PC-3 (cell line): ENCODE measurements around the gene CNBD2. TPM values are rescaled to one million over a fixed set of nuclear protein-coding genes. Genes with fewer than 3 reads are reported as not detected.

ENCODE experiments used
- ATAC-seq: fragments of 200-7000 bp; cut with Tn5 transposase; 2 replicates; pipeline ENCODE4 v1.9.1; 2020; ENCODE audit warnings: mild to moderate bottlenecking, moderate library complexity
- BruUV-seq: library from RNA; stranded (reverse); fragments of 400-500 nt; replicated peaks from 2 replicates; lab custom pipeline; 2021; lab: Mats Ljungman, UMichigan
- CTCF ChIA-PET: fragments of 300-600 bp; sonication (Branson Sonifier 250); formaldehyde crosslinking; loops from one replicate; lab custom pipeline; 2022; ENCODE audit warnings: antibody characterized with exemption; lab: Charles Lee
- POLR2A ChIA-PET: fragments of 300-600 bp; sonication (Branson Sonifier 250); formaldehyde crosslinking; loops from one replicate; lab custom pipeline; 2022; ENCODE audit warnings: antibody characterized with exemption; ENCODE audit not compliant: unreplicated experiment; lab: Charles Lee
- DNase-seq: peaks from one replicate; pipeline ENCODE4 v3.0.0-alpha.2; 2015
- H2AFZ ChIP-seq: fragments of 300-600 bp; sonication (generic); 2 replicates; pipeline ENCODE4 v1.6.0; 2016; ENCODE audit warnings: antibody characterized with exemption, low read length
- H3F3A ChIP-seq: fragments of 300-600 bp; sonication (generic); one replicate; pipeline ENCODE4 v1.6.0; 2017; ENCODE audit warnings: antibody characterized with exemption, low read length, control low read depth, mild to moderate bottlenecking; ENCODE audit not compliant: unreplicated experiment
- H3K27ac ChIP-seq: fragments of 300-600 bp; sonication (generic); 2 replicates; pipeline ENCODE4 v1.5.1; 2016; ENCODE audit warnings: mild to moderate bottlenecking, low read length
- H3K27me3 ChIP-seq: fragments of 300-600 bp; sonication (generic); 2 replicates; pipeline ENCODE4 v1.6.1; 2016; ENCODE audit warnings: low read length, mixed read lengths
- H3K36me3 ChIP-seq: fragments of 300-600 bp; sonication (generic); 2 replicates; pipeline ENCODE4 v1.6.1; 2016; ENCODE audit warnings: low read depth, mixed run types, low read length, mixed read lengths
- H3K4me1 ChIP-seq: fragments of 300-600 bp; sonication (generic); 2 replicates; pipeline ENCODE4 v1.5.1; 2016; ENCODE audit warnings: low read length; ENCODE audit not compliant: insufficient read depth
- H3K4me2 ChIP-seq: fragments of 300-600 bp; sonication (generic); 2 replicates; pipeline ENCODE4 v1.6.0; 2016; ENCODE audit warnings: low read length
- H3K4me3 ChIP-seq: fragments of 300-600 bp; sonication (generic); 2 replicates; pipeline ENCODE4 v1.5.1; 2016; ENCODE audit warnings: mild to moderate bottlenecking, low read length, mixed read lengths
- H3K79me2 ChIP-seq: fragments of 300-600 bp; sonication (generic); 2 replicates; pipeline ENCODE4 v1.6.1; 2017; ENCODE audit warnings: low read length, mixed read lengths
- H3K9ac ChIP-seq: fragments of 300-600 bp; sonication (generic); 2 replicates; pipeline ENCODE4 v1.6.0; 2016; ENCODE audit warnings: mild to moderate bottlenecking, low read length
- H3K9me2 ChIP-seq: fragments of 300-600 bp; sonication (generic); replicated peaks from 2 replicates; pipeline ENCODE4 v1.6.1; 2016; ENCODE audit warnings: mixed run types, low read length, mixed read lengths
- H3K9me3 ChIP-seq: fragments of 300-600 bp; sonication (generic); 2 replicates; pipeline ENCODE4 v1.6.1; 2016; ENCODE audit warnings: low read length, mixed read lengths
- H4K20me1 ChIP-seq: fragments of 300-600 bp; sonication (generic); 2 replicates; pipeline ENCODE4 v1.6.1; 2016; ENCODE audit warnings: low read length, mixed read lengths
- CTCF ChIP-seq: fragments of 300-600 bp; sonication (generic); conservative IDR thresholded peaks from 2 replicates; pipeline ENCODE4 v1.5.1; 2017; ENCODE audit warnings: antibody characterized with exemption, low read depth, mild to moderate bottlenecking, low read length
- EZH2 ChIP-seq: fragments of 300-600 bp; sonication (generic); IDR thresholded peaks from one replicate; pipeline ENCODE4 v1.6.1; 2017; ENCODE audit warnings: antibody characterized with exemption, mild to moderate bottlenecking, low read length; ENCODE audit not compliant: unreplicated experiment
- EZH2phosphoT487 ChIP-seq: fragments of 300-600 bp; sonication (generic); IDR thresholded peaks from 2 replicates; pipeline ENCODE4 v1.6.1; 2018; ENCODE audit warnings: mild to moderate bottlenecking, antibody characterized with exemption, low read length, borderline replicate concordance
- intact Hi-C: fragments of 100-400 bp; cut with micrococcal nuclease; formaldehyde crosslinking; loops from 2 replicates; pipeline ENCODE4 v1.9.0; 2023
- total RNA-seq: library from RNA; depleted of rRNA; stranded (reverse); fragments of >200 nt; gene quantifications from 2 replicates; pipeline ENCODE4 v1.2.3, GENCODE V29; 2014

Gene CNBD2
- total RNA-seq, 1 experiment from 2014 or later, result 6.6 TPM

- Histone ChIP-seq H3K4me2 (no peak overlapping the region), H3K36me3 (no peaks in the 10 kb centered on the region), H2AFZ (peak overlapping the region; percentile 29; the same call in 1 of the 2 replicates), H3K27me3 (no peaks in the 10 kb centered on the region), H3K27ac (no peak overlapping the region), H3K9ac (no peak overlapping the region), H3K4me3 (no peak overlapping the region), H4K20me1 (no peaks in the 10 kb centered on the region), H3K9me3 (no peaks in the 10 kb centered on the region), H3K79me2 (no peaks in the 10 kb centered on the region), H3F3A (no peaks in the 10 kb centered on the region), H3K9me2 (no peaks in the 10 kb centered on the region), H3K4me1 (peaks cover 11% of the 10 kb centered on the region)
- ChIA-PET POLR2A (interaction anchor here (0.5 to 0.6 kb wide), 3 partner anchors 37 to 178 kb away, joined by 3 to 5 read pairs (median 4); partner anchors contain the start of gene SCAND1), CTCF (interaction anchor here (0.5 to 3.3 kb wide), 10 partner anchors 14 to 807 kb away, joined by 3 to 36 read pairs (median 4); partner anchors contain the start of gene SCAND1)
- BruUV-seq, result no TSS peak
- ATAC-seq (peak; percentile 69), DNase-seq (peak; percentile 68)
- intact Hi-C loops, result no loop called here
- TF ChIP-seq EZH2phosphoT487 (no peak), CTCF (peak; percentile 67), EZH2 (no peak)
Measured at GRCh38 chr20:35991142-35991771, 22.9 kb downstream of the CNBD2 start.

- no peaks in the 10 kb centered on the region for H3K79me2 ChIP-seq
- no peaks in the 10 kb centered on the region for H3K9me2 ChIP-seq
- peak; percentile 86 for DNase-seq
- H2AFZ ChIP-seq, result peak overlapping the region; percentile 51
- peak; percentile 90 for TF ChIP-seq CTCF
- TF ChIP-seq EZH2phosphoT487, result no peak
- TF ChIP-seq EZH2, result no peak
- peak overlapping the region; percentile 6; the same call in 1 of the 2 replicates for H3K4me3 ChIP-seq
- H3K9me3 ChIP-seq, result no peaks in the 10 kb centered on the region
- no peaks in the 10 kb centered on the region for H3F3A ChIP-seq
- H3K27me3 ChIP-seq, result no peaks in the 10 kb centered on the region
- intact Hi-C loops, result loop anchor here (1.0 to 2.0 kb wide), 2 partner anchors 38 to 206 kb away; partner anchors contain the start of gene SCAND1
- POLR2A ChIA-PET, result interaction anchor here (0.6 to 0.9 kb wide), 3 partner anchors 146 to 233 kb away, joined by 3 to 11 read pairs (median 4); no protein-coding TSS in a partner anchor
- H4K20me1 ChIP-seq, result no peaks in the 10 kb centered on the region
- peak; percentile 72 for ATAC-seq
- no peaks in the 10 kb centered on the region for H3K36me3 ChIP-seq
- no peak overlapping the region for H3K9ac ChIP-seq
- CTCF ChIA-PET, result interaction anchor here (0.5 to 3.3 kb wide), 30 partner anchors 15 to 796 kb away, joined by 3 to 78 read pairs (median 4); partner anchors contain the start of gene SCAND1
- H3K4me2 ChIP-seq, result peak overlapping the region; percentile 61
- BruUV-seq, result no TSS peak
- H3K27ac ChIP-seq, result no peak overlapping the region
- H3K4me1 ChIP-seq, result peaks cover 7% of the 10 kb centered on the region; the same call in 1 of the 2 replicates
Measured at GRCh38 chr20:35992713-35993335, 24.4 kb downstream of the CNBD2 start.
